H9 (cell line): Measurements from ENCODE around the gene SYNE2. TPM values are rescaled to one million over a fixed set of nuclear protein-coding genes. Genes with fewer than 3 reads are reported as not detected.

ENCODE experiments used
- DNase-seq: peaks from one replicate; pipeline ENCODE4 v3.0.0-alpha.2; 2017
- H2AFZ ChIP-seq: one replicate; pipeline ENCODE4 v1.6.1; 2013; ENCODE audit warnings: mild to moderate bottlenecking, low read length, control low read depth, moderate library complexity
- H2AK5ac ChIP-seq: 2 replicates; pipeline ENCODE4 v1.6.1; 2013; ENCODE audit warnings: low read length, control low read depth, mixed read lengths; ENCODE audit not compliant: insufficient read length
- H2BK120ac ChIP-seq: one replicate; pipeline ENCODE4 v1.6.1; 2013; ENCODE audit warnings: low read depth, mild to moderate bottlenecking, low read length, control low read depth, inconsistent platforms; ENCODE audit not compliant: poor library complexity, severe bottlenecking
- H2BK12ac ChIP-seq: 2 replicates; pipeline ENCODE4 v1.6.1; 2013; ENCODE audit warnings: low read length, control low read depth, mixed read lengths, low read depth; ENCODE audit not compliant: insufficient read length
- H2BK15ac ChIP-seq: 2 replicates; pipeline ENCODE4 v1.6.1; 2013; ENCODE audit warnings: low read depth, low read length, control low read depth
- H2BK20ac ChIP-seq: one replicate; pipeline ENCODE4 v1.6.1; 2013; ENCODE audit warnings: low read depth, mild to moderate bottlenecking, low read length, control low read depth, inconsistent platforms; ENCODE audit not compliant: poor library complexity, severe bottlenecking
- H2BK5ac ChIP-seq: 2 replicates; pipeline ENCODE4 v1.6.1; 2013; ENCODE audit warnings: low read length, control low read depth, mixed read lengths; ENCODE audit not compliant: insufficient read length
- H3K14ac ChIP-seq: 2 replicates; pipeline ENCODE4 v1.6.1; 2013; ENCODE audit warnings: low read length, control low read depth; ENCODE audit not compliant: insufficient read depth
- H3K18ac ChIP-seq: 2 replicates; pipeline ENCODE4 v1.6.1; 2013; ENCODE audit warnings: low read depth, mild to moderate bottlenecking, mixed read lengths, low read length, control low read depth; ENCODE audit not compliant: insufficient read length
- H3K23ac ChIP-seq: 2 replicates; pipeline ENCODE4 v1.6.1; 2013; ENCODE audit warnings: low read length, control low read depth, mixed read lengths, low read depth; ENCODE audit not compliant: insufficient read length
- H3K23me2 ChIP-seq: 2 replicates; pipeline ENCODE4 v1.6.1; 2013; ENCODE audit warnings: low read depth, mild to moderate bottlenecking, mixed read lengths, low read length, control low read depth; ENCODE audit not compliant: insufficient read length, poor library complexity, severe bottlenecking
- H3K27ac ChIP-seq: 2 replicates; pipeline ENCODE4 v1.5.1; 2013; ENCODE audit warnings: low read length, control low read depth, mixed read lengths, low read depth; ENCODE audit not compliant: insufficient read length
- H3K27me3 ChIP-seq: 2 replicates; pipeline ENCODE4 v1.6.1; 2013; ENCODE audit warnings: low read length, control low read depth, inconsistent platforms; ENCODE audit not compliant: insufficient read depth
- H3K4ac ChIP-seq: 2 replicates; pipeline ENCODE4 v1.6.1; 2013; ENCODE audit warnings: low read depth, mild to moderate bottlenecking, control low read depth, inconsistent platforms, low read length, moderate library complexity
- H3K4me1 ChIP-seq: 2 replicates; pipeline ENCODE4 v1.6.1; 2013; ENCODE audit warnings: low read length, control low read depth, inconsistent platforms; ENCODE audit not compliant: insufficient read depth
- H3K4me2 ChIP-seq: 2 replicates; pipeline ENCODE4 v1.6.1; 2013; ENCODE audit warnings: low read length, control low read depth, mixed read lengths; ENCODE audit not compliant: insufficient read length, insufficient read depth
- H3K56ac ChIP-seq: 2 replicates; pipeline ENCODE4 v1.6.1; 2013; ENCODE audit warnings: low read depth, mild to moderate bottlenecking, mixed read lengths, low read length, control low read depth; ENCODE audit not compliant: insufficient read length
- H3K79me1 ChIP-seq: 2 replicates; pipeline ENCODE4 v1.6.1; 2013; ENCODE audit warnings: low read depth, mild to moderate bottlenecking, moderate library complexity, low read length, control low read depth, inconsistent platforms; ENCODE audit not compliant: insufficient read depth, poor library complexity, severe bottlenecking
- H3K79me2 ChIP-seq: 2 replicates; pipeline ENCODE4 v1.6.1; 2013; ENCODE audit warnings: low read length, control low read depth, inconsistent platforms; ENCODE audit not compliant: insufficient read depth
- H3K9ac ChIP-seq: 2 replicates; pipeline ENCODE4 v1.6.1; 2013; ENCODE audit warnings: low read length, control low read depth, mixed read lengths; ENCODE audit not compliant: insufficient read length; ENCODE audit errors: extremely low read depth
- H3K9me3 ChIP-seq: one replicate; pipeline ENCODE4 v1.6.1; 2013; ENCODE audit warnings: low read depth, low read length, inconsistent platforms; ENCODE audit not compliant: control insufficient read depth
- H3T11ph ChIP-seq: one replicate; pipeline ENCODE4 v1.6.1; 2013; ENCODE audit warnings: mild to moderate bottlenecking, low read length, control low read depth, inconsistent platforms
- H4K20me1 ChIP-seq: one replicate; pipeline ENCODE4 v1.6.1; 2013; ENCODE audit not compliant: control insufficient read depth, insufficient read length, insufficient read depth
- H4K5ac ChIP-seq: 2 replicates; pipeline ENCODE4 v1.6.1; 2013; ENCODE audit warnings: low read depth, mild to moderate bottlenecking, mixed read lengths, low read length, control low read depth; ENCODE audit not compliant: insufficient read length
- H4K8ac ChIP-seq: replicated peaks from 2 replicates; pipeline ENCODE4 v1.6.1; 2013; ENCODE audit warnings: low read length, control low read depth, mixed read lengths, low read depth; ENCODE audit not compliant: insufficient read length
- H4K91ac ChIP-seq: 2 replicates; pipeline ENCODE4 v1.6.1; 2013; ENCODE audit warnings: low read depth, mild to moderate bottlenecking, moderate library complexity, mixed read lengths, low read length, control low read depth; ENCODE audit not compliant: insufficient read length
- H3K27ac Mint-ChIP-seq, 3 experiments: 2 replicates in 2 of 3; 3 replicates in 1 of 3; pipeline ENCODE4 v1.8.0; 2020 to 2021; ENCODE audit warnings: mixed read lengths in 3 of 3, mild to moderate bottlenecking in 1 of 3, moderate library complexity in 1 of 3
- H3K27me3 Mint-ChIP-seq: 2 replicates; pipeline ENCODE4 v1.8.0; 2021; ENCODE audit warnings: low read depth, mild to moderate bottlenecking, moderate library complexity, mixed read lengths
- H3K36me3 Mint-ChIP-seq, 3 experiments: 2 replicates in 2 of 3; 3 replicates in 1 of 3; pipeline ENCODE4 v1.8.0; 2020 to 2021; ENCODE audit warnings: low read depth in 3 of 3, mixed read lengths in 3 of 3; ENCODE audit not compliant: insufficient read depth in 1 of 3
- H3K4me1 Mint-ChIP-seq, 2 experiments: 2 replicates each; pipeline ENCODE4 v1.8.0; 2020; ENCODE audit warnings: mixed read lengths in 2 of 2
- H3K4me3 Mint-ChIP-seq, 2 experiments: 2 replicates in 1 of 2; 3 replicates in 1 of 2; pipeline ENCODE4 v1.8.0; 2020 to 2021; ENCODE audit warnings: mild to moderate bottlenecking in 2 of 2, mixed read lengths in 2 of 2, moderate library complexity in 1 of 2
- H3K9me3 Mint-ChIP-seq, 2 experiments: 2 replicates in 1 of 2; 3 replicates in 1 of 2; pipeline ENCODE4 v1.8.0; 2020; ENCODE audit warnings: mild to moderate bottlenecking in 2 of 2, mixed read lengths in 2 of 2, moderate library complexity in 1 of 2
- CTCF ChIP-seq: fragments of 200-600 bp; sonication (generic); conservative IDR thresholded peaks from 3 replicates; pipeline ENCODE4 v1.8.0; 2021; ENCODE audit warnings: antibody characterized with exemption, mild to moderate bottlenecking
- WGBS: extraction: QIAGEN DNeasy Blood & Tissue Kit; methylation state at CpG from one replicate; pipeline ENCODE4 v1.1.7; 2013; ENCODE audit warnings: missing lambda C conversion rate, low lambda C conversion rate, mixed read lengths; ENCODE audit not compliant: insufficient read length; ENCODE audit errors: extremely low coverage; 5-methylcytosine and 5-hydroxymethylcytosine counted together
- total RNA-seq: library from RNA; stranded (reverse); gene quantifications from 2 replicates; pipeline ENCODE4 v1.2.1, GENCODE V29; 2021

SYNE2 gene
- total RNA-seq, 1 experiment from 2014 or later = 43.3 TPM

DNA sequence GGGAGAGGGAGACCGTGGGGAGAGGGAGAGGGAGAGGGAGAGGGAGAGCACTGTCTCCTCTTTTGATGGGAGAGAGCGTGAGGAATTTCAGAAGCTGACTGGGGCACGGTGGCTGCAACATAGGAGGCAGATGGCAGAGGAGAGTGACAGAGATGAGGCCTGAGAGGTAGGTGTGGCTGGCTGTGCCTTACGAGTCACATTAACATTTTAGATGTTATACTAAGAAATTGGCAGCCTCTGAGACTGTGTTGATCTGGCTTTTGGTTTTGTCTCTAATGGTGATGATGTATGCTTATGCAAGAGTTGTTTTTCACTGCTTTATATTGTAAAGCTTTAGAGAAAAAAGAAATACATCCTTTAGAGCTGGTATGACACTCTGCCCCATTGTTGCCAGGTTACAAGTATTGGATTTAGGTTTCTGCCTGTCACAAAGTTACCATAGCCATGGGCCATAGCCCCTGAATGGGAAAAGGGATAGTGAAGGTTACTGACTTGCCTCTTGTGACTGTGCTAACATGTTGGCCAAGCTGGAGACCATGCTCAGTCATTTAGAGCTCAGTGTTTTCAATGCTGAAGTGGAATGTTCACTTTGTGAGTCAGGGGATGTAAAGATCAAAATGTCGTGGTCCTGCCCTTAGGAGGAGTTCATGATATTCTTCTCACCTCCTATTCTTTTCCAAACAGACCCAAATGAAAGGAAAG lies 186.2 kb downstream of the SYNE2 start:
- Histone ChIP-seq H4K5ac (no peak overlapping the region), H4K8ac (no peak overlapping the region), H3K4ac (no peak overlapping the region), H3K79me2 (no peaks in the 10 kb centered on the region), H3K4me1 (no peaks in the 10 kb centered on the region), H2BK20ac (no peak overlapping the region), H3K14ac (no peak overlapping the region), H2BK5ac (no peak overlapping the region), H3T11ph (no peak overlapping the region), H4K20me1 (no peaks in the 10 kb centered on the region), H2BK15ac (no peak overlapping the region), H3K4me2 (no peak overlapping the region), H3K23me2 (no peaks in the 10 kb centered on the region), H2AK5ac (no peak overlapping the region), H3K9ac (no peak overlapping the region), H2BK12ac (no peak overlapping the region), H3K23ac (no peak overlapping the region), H3K18ac (no peak overlapping the region), H3K27ac (no peak overlapping the region), H3K9me3 (peaks cover 4% of the 10 kb centered on the region), H2BK120ac (no peak overlapping the region), H2AFZ (no peak overlapping the region), H3K79me1 (no peaks in the 10 kb centered on the region), H3K27me3 (no peaks in the 10 kb centered on the region), H4K91ac (no peak overlapping the region), H3K56ac (no peak overlapping the region)
- no peak for TF ChIP-seq CTCF
- H3K9me3 Mint-ChIP-seq = peaks cover 29 to 30% of the 10 kb centered on the region in 2 experiments
- peaks cover 42 to 49% (median 49%) of the 10 kb centered on the region in 3 experiments for H3K36me3 Mint-ChIP-seq
- H3K4me1 Mint-ChIP-seq = peaks cover 15 to 16% of the 10 kb centered on the region in 2 experiments
- H3K27me3 Mint-ChIP-seq = no peaks in the 10 kb centered on the region
- WGBS = no CpG with 5 or more reads among the region's 5 CpGs
- no peak overlapping the region for H3K4me3 Mint-ChIP-seq
- peak overlapping the region in 1 of 3 experiments; percentile 19; a peak in 2 of 7 replicates for H3K27ac Mint-ChIP-seq
- no peak for DNase-seq
